Esophagus squamous epithelium (tissue), 4 donors: ENCODE data around the gene QRICH1.

Source experiments
- CTCF ChIP-seq, 6 experiments: fragments of 450-650 bp in 4 of 6; fragments of 200-600 bp in 2 of 6; sonication (generic) in 2 of 6; IDR thresholded peaks; one replicate each; pipeline ENCODE4 v1.5.1; 2016 to 2019; ENCODE audit warnings: antibody characterized with exemption in 6 of 6, mild to moderate bottlenecking in 4 of 6, moderate library complexity in 4 of 6
- POLR2A ChIP-seq, 4 donors: fragments of 450-650 bp; IDR thresholded peaks; one replicate each; pipeline ENCODE4 v1.6.1; 2017; ENCODE audit warnings: antibody characterized with exemption in 4 of 4, mild to moderate bottlenecking in 4 of 4, moderate library complexity in 3 of 4

DNA sequence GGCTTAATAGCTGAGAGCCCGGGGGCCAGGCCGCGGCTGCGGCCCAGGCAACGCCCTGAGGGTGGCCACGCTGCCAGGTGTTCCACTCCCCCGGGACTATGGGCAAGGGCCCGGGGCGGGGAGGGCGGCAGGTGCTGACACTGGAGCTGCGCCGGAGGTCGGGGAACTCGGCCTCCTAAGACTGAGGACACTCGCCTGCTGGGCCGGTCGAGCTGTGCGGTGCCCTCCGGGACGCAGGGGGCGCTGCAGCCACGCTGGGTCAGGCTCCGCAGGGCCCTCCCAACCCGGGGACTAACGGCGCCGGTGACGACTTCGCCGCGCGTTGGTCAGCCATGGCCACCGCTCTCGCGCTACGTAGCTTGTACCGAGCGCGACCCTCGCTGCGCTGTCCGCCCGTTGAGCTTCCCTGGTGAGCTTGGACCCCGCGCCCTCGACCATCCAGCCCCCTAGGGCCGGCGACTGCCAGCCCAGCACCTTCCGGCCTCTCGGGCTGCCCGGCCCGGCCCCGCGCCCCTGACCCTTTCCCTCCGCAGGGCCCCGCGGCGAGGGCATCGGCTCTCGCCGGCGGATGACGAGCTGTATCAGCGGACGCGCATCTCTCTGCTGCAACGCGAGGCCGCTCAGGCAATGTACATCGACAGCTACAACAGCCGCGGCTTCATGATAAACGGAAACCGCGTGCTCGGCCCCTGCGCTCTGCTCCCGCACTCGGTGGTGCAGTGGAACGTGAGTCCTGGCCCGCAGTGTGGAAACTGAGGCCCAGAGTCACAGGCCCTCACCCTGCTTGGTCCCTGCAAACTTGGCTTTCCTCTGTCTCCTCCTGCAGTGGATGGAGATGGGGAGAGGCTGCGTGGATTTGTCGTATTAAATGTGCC lies 71.8 kb downstream of the QRICH1 start, which contains the start of gene NDUFAF3:
- peak; percentile 92 to 98 (median 96) for TF ChIP-seq CTCF (IDR thresholded peaks at IDR 0.05)
- peak in 2 of 4 donors; percentile 88 to 89 for TF ChIP-seq POLR2A (IDR thresholded peaks at IDR 0.05)
